ENCODE measurements around the gene SLC43A1.

The SLC43A1 gene

GRCh38 chr11:57556041-57556440 is 40.5 kb upstream of the SLC43A1 start:
- no peak overlapping the region for H3K4me3 ChIP-seq (ENCODE audit: low read length)
- H3K9me2 ChIP-seq (replicated peaks; ENCODE audit: control insufficient read depth, low read length), result no peaks in the 10 kb centered on the region
- no peaks in the 10 kb centered on the region for H3K36me3 ChIP-seq (ENCODE audit: control insufficient read depth, low read length)
- TF ChIP-seq CTCF (IDR thresholded peaks at IDR 0.05; ENCODE audit: low read depth, low read length, poor library complexity, severe bottlenecking) (no peak), EZH2phosphoT487 (IDR thresholded peaks at IDR 0.05; ENCODE audit: borderline replicate concordance, low read length) (no peak)
- H3K79me2 ChIP-seq (ENCODE audit: control insufficient read depth, low read length), result no peaks in the 10 kb centered on the region
- H3F3A ChIP-seq (ENCODE audit: control insufficient read depth, insufficient read depth), result no peaks in the 10 kb centered on the region
- no peaks in the 10 kb centered on the region for H3K9me3 ChIP-seq (ENCODE audit: control insufficient read depth, insufficient read depth, low read length)
- H3K27me3 ChIP-seq (ENCODE audit: control insufficient read depth, low read length), result no peaks in the 10 kb centered on the region
- H3K4me1 ChIP-seq (ENCODE audit: control insufficient read depth, low read length), result no peaks in the 10 kb centered on the region
- no peaks in the 10 kb centered on the region for H4K20me1 ChIP-seq (ENCODE audit: control insufficient read depth, insufficient read depth, low read depth, low read length)
- H3K4me2 ChIP-seq (ENCODE audit: low read length), result no peak overlapping the region
- H3K27ac ChIP-seq (ENCODE audit: low read depth, low read length), result no peak overlapping the region

GRCh38 chr11:57555393-57555792 is 39.9 kb upstream of the SLC43A1 start:
- H3K27me3 ChIP-seq (ENCODE audit: control insufficient read depth, low read length), result no peaks in the 10 kb centered on the region
- H3F3A ChIP-seq (ENCODE audit: control insufficient read depth, insufficient read depth), result no peaks in the 10 kb centered on the region
- TF ChIP-seq CTCF (IDR thresholded peaks at IDR 0.05; ENCODE audit: low read depth, low read length, poor library complexity, severe bottlenecking), result no peak
- no peaks in the 10 kb centered on the region for H3K9me3 ChIP-seq (ENCODE audit: control insufficient read depth, insufficient read depth, low read length)
- H4K20me1 ChIP-seq (ENCODE audit: control insufficient read depth, insufficient read depth, low read depth, low read length), result no peaks in the 10 kb centered on the region
- no peak overlapping the region for H3K4me2 ChIP-seq (ENCODE audit: low read length)
- H3K79me2 ChIP-seq (ENCODE audit: control insufficient read depth, low read length), result no peaks in the 10 kb centered on the region
- H3K27ac ChIP-seq (ENCODE audit: low read depth, low read length), result no peak overlapping the region
- H3K4me3 ChIP-seq (ENCODE audit: low read length), result no peak overlapping the region
- no peaks in the 10 kb centered on the region for H3K4me1 ChIP-seq (ENCODE audit: control insufficient read depth, low read length)
- H3K9me2 ChIP-seq (replicated peaks; ENCODE audit: control insufficient read depth, low read length), result no peaks in the 10 kb centered on the region
- no peaks in the 10 kb centered on the region for H3K36me3 ChIP-seq (ENCODE audit: control insufficient read depth, low read length)

- H3K4me2 ChIP-seq (ENCODE audit: low read length), result no peak overlapping the region
Observed at GRCh38 chr11:57552479-57552878, 37.0 kb upstream of the SLC43A1 start.

More at GRCh38 chr11:57552479-57552878, 37.0 kb upstream of the SLC43A1 start:
- no peaks in the 10 kb centered on the region for H3K27me3 ChIP-seq (ENCODE audit: control insufficient read depth, low read length)
- no peak overlapping the region for H3K27ac ChIP-seq (ENCODE audit: low read depth, low read length)
- no peaks in the 10 kb centered on the region for H3K9me3 ChIP-seq (ENCODE audit: control insufficient read depth, insufficient read depth, low read length)
- H3K4me1 ChIP-seq (ENCODE audit: control insufficient read depth, low read length), result peaks cover 3% of the 10 kb centered on the region
- H3K9me2 ChIP-seq (replicated peaks; ENCODE audit: control insufficient read depth, low read length), result no peaks in the 10 kb centered on the region
- TF ChIP-seq EZH2phosphoT487 (IDR thresholded peaks at IDR 0.05; ENCODE audit: borderline replicate concordance, low read length) (no peak), CTCF (IDR thresholded peaks at IDR 0.05; ENCODE audit: low read depth, low read length, poor library complexity, severe bottlenecking) (no peak)
- H3K36me3 ChIP-seq (ENCODE audit: control insufficient read depth, low read length), result no peaks in the 10 kb centered on the region
- no peaks in the 10 kb centered on the region for H3K79me2 ChIP-seq (ENCODE audit: control insufficient read depth, low read length)
- no peaks in the 10 kb centered on the region for H4K20me1 ChIP-seq (ENCODE audit: control insufficient read depth, insufficient read depth, low read depth, low read length)
- no peak overlapping the region for H3K4me3 ChIP-seq (ENCODE audit: low read length)
- no peaks in the 10 kb centered on the region for H3F3A ChIP-seq (ENCODE audit: control insufficient read depth, insufficient read depth)
